Stimulated activated CD8-positive, alpha-beta memory T cell treated with anti-CD3 and anti-CD28 coated beads, Interleukin-12 subunit alpha, Interleukin-12 subunit beta, amount 100 ng/mL, for 4 hours (primary cell): ENCODE measurements around the gene SARS1.
"Not testable (repeated sequence)": the region's sequence is repeated elsewhere in the genome, so short reads cannot be mapped to it uniquely, and the experiment has no call there.

ENCODE experiments used
- DNase-seq: peaks from one replicate; pipeline ENCODE4 v3.0.0-alpha.2; 2020; ENCODE audit warnings: low read depth

The SARS1 gene

DNA sequence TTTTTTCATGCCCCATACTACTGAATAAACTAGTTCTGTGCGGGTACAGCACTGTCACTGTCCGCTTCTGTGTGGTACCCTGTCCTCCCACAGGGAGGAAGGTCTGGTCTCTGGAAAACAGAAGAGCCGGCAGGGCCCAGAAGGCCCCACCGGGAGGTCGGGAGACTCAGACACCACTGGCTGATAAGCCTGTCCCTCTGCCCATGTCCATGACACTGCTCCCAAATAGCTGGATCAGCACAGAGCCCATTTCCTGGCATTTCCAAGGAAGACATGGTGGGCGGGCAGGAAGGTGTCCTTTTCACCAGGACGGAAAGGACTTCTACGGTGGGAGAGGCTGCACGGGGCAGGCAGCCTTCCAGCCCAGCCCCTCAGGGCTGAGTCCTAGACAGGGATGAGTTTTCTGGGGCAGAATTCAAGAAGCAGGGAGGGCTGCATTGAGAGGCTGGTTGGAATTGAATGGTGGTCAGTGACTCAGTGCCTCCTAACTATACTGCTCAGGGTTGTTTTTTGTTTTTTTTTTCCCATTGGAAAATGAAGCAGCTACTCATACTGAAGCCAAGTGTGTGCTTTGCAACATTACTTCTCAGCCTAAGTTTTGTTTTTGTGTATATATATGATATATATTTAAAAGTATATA lies 62.1 kb downstream of the SARS1 start:
- DNase-seq = no peak

DNA sequence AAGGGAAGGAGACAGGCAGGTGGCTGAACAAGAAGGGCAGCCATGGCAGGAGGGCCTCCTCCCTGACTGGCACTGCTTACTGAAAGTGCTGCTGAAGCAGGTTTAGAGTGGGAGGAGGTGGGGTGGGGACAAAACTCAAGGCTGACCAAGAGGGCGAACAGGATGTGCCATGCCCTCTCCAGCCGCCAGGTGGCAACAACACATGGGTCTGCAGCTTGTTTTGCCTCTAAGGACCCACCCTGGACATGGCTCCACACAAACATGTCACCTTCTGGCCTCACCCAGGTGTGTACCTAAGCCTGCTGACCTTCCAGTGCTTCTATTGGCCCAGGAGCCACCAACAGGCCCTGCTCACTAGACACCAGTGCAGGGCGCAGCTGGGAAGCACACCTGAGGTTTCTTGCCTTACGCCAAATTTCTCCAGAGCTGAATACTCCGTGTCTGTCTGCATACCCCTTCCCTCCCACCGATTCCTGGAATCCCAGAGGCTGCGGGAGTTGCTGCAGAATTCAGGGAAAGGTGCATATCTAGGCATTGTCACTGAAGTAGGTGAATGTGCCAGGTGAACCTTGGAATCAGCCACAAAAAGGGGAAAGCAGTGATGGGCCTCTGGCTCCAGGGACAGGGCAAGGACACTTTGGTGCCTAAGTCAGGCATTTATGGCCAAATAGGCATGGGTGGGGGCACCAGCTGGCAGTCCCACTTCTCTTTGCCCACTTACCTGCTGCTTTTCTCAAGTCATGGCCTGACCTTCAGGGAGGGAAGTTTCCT lies 63.9 kb downstream of the SARS1 start:
- DNase-seq = peak; percentile 30

DNA sequence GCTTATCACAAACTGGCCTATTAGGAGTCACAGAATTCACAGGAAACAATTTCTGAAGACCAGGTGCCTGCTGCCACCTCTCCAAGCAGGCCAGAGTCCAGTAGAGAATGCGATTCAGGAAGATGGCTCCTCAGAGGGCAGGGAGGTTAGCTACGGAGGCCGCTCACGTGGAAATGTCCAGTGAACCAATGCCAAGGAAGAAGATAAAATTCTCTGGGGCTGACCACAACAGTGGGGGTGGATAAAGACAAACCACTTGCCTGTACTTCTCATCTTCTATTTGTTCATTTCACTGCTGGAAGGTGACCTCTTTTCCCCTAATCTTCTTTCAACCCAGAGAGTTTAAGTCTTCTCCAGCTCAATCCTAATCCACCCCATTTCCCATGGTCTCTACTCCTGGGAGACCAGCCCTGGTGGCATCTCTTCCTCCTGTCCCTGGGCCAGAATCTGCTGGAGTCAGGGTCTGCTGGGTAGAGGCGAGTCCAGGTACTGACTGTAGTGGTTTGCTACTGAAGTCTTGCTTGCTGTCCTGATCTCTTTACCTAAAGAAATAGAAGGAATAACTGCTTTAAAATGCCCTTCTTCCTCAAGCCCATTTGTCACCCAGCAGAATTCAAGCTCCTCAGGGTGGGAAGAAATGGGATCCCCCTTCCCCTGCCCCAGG lies 66.0 kb downstream of the SARS1 start:
- DNase-seq = no peak

DNA sequence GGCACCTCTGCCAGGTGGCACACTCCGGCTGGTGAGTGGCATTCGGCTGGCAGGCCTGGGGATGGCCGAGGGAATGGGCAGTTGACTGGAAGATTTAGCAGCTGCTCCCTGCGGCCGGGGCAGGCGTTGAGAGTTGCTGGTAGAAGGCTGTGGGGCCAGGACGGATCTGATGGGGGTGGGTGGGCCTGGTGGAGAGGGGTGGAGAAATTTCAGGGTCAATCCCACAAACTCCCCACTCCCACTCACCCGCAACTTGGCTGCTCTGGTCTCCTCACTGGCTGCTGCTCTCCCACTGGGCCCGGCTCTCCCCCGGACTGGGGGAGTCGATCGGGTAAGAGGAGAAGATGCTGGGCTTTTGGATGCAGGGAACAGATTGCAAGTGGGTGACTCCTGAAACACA lies 67.1 kb downstream of the SARS1 start:
- DNase-seq = no peak

DNA sequence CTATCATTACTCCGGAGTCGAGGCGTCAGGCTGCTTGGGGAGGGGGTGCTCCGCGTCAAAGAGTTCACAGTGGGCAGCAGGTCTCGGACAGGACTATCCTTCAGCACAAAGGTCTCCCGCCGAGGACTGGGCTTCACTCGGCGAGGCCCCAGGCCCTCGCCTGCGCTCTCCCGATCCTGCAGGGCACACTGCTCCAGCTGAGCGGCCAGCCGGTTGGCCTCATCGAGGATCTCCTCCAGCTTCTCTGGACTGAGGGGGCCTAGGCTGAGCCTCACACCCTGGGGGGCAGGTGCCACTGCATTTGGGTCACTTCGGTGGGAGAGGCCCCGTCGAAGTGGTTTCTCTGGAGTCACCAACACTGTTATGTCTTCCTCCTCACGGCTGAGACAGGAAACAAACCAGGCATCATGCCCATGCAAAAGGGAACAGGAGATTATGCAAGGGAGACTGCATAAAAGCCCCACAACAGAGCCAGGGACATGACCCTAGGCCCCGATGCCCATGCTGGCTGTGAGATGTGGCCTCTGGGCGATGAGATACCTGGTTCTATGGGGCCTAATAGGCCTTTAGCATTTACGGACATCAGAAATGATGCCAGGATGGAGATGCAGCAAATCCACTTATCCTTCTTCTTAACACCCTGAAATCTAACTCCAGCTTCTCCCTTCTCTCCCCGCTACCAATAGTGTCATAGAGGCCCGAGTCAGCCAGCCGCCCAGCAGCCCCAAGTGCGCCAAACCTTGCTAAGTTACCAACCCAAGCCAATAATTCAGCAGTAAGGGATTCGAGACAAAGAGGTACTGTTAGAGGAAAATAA lies 68.2 kb downstream of the SARS1 start:
- DNase-seq = no peak

DNA sequence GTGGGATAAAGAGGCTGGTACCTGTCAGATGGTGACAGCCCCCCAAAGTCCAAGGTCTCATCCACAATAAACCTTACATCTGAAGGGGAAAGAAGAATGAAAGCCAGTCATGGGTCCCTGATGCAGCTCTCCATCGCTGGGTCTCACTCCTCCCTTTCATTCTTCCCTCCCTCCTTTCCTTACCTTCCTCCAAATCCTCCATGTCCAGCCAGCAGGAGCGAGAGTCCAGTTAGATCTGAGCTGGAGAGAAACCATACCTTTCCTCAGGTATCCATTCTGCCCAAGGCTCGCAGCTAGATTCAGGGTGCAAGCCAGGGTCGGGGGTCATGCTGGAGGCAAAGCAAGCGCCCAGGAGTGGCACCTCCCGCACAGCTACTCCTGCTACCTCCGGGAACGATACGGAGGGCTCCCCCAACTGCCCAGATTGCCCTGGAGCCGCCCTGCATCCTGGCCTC lies 68.8 kb downstream of the SARS1 start:
- no peak for DNase-seq

DNA sequence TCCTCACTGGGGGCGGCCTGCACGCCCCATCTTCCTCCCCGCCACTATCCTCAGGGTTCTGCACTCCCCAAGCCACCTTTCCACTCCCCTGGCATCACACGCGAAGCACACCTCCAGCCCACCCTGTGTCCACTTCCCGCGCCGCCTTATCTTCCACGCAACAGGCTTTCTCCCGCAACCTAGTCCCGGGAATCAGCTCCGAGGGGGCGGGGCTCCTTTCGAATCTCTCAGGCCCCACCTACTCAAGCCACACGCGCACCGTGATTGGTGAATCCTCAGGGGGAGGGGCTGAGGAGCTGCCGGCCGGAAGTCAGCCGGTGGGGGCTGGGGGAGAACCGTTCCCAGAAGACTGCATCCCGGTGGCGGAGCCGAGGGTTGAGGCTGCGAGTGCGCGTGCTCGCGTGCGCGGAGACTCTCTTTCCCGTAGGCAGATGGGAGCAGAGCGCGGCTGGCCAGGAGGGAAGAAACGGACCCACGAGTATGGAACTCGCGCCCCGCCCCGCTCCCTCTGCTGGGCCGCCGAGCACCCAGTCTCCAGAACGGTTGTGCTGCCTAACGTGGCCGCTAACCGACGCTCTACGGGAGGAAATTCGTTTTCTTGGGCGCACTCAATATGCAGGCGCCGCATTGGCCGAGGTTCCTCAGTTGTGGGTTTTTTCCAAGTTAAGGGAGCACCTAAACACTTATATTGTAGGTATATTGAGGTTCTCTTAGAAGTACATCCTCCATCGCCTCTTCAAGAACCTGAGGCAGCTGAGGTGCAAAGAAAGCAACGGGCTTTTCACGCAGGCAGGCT lies 69.4 kb downstream of the SARS1 start, which contains the start of gene PSRC1:
PSRC1 (minus strand) TSS at position 194 of the 796 bp plus-strand sequence.
- peak; percentile 79 for DNase-seq

DNA sequence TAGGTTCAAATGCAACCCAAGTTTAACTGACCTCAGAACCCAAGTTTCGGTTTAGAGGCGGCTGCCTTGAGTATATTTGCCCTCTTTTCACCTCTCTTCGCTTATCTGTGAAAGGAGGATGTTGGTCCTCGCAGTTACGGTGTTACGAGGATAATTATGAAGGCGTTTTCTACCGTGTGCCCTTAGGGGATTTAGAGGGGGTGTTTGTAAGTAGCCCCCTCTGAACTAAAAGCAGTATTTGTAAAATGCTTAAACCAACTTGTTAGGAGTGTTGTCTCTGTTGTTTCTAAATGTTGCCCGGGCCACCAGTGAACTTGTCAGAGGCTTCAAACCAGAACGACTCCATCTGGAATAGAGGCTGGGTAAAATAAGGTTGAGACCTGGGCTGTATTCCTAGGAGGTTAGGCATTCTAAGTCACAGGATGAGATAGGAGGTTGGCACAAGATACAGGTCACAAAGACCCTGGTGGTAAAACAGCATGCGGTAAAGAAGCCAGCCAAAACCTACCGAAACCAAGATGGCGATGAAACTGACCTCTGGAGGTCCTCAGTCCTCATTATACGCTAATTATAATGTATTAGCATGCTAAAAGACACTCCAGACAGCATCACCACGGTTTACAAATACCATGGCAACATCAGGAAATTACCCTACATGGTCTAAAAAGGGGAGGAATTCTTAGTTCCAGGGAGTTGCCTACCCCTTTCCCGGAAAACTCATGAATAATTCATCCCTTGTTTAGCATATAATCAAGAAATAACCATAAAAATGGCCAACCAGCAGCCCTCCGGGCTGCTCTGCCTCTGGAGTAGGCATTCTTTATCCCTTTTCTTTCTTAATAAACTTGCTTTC lies 70.3 kb downstream of the SARS1 start:
- DNase-seq = no peak

DNA sequence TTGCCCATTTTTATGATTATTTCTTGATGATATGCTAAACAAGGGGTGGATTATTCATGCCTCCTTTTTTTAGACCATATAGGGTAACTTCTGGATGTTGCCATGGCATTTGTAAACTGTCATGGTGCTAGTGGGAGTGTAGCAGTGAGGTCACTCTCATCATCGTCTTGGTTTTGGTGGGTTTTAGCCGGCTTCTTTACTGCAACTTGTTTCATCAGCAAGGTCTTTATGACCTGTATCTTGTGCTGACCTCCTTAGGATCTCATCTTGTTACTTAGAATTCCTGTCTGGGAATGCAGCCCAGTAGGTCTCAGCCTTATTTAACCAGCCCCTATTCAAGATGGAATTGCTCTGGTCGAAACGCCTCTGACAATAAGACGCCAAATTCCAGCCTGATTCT lies 73.0 kb downstream of the SARS1 start:
- DNase-seq = not testable (repeated sequence)
